Thyroid gland (tissue), 4 donors: Measurements from ENCODE around the gene FGGY.

Experiments
- CTCF ChIP-seq, 6 experiments: fragments of 200-600 bp in 3 of 6; fragments of 450-650 bp in 3 of 6; sonication (generic) in 3 of 6; IDR thresholded peaks; one replicate each; pipeline ENCODE4 v1.5.1; 2016 to 2019; ENCODE audit warnings: antibody characterized with exemption in 6 of 6, mild to moderate bottlenecking in 2 of 6, inconsistent platforms in 1 of 6, moderate library complexity in 1 of 6
- POLR2A ChIP-seq, 2 donors: fragments of 450-650 bp; IDR thresholded peaks; one replicate each; pipeline ENCODE4 v1.6.1; 2017; ENCODE audit warnings: antibody characterized with exemption in 2 of 2, mild to moderate bottlenecking in 2 of 2, moderate library complexity in 1 of 2

GRCh38 chr1:59485171-59485570, 188.3 kb downstream of the FGGY start:
- TF ChIP-seq CTCF (IDR thresholded peaks at IDR 0.05) (no peak), POLR2A (IDR thresholded peaks at IDR 0.05) (no peak)
